ENCODE data around the gene ZNF804A.

GRCh38 chr2:184698476-184698875, 100.1 kb downstream of the ZNF804A start:
- TF ChIP-seq CTCF (IDR thresholded peaks at IDR 0.05) (no peak), POLR2A (IDR thresholded peaks at IDR 0.05) (no peak), EP300 (IDR thresholded peaks at IDR 0.05) (no peak), POLR2AphosphoS5 (IDR thresholded peaks at IDR 0.05) (no peak)
